ENCODE data around the gene PLA2G4D. TPM values are rescaled to one million over a fixed set of nuclear protein-coding genes. Genes with fewer than 3 reads are reported as not detected.

PLA2G4D gene
- total RNA-seq, 2 experiments from 2014 or later = not detected

- intact Hi-C loops (cut with micrococcal nuclease) = no loop called here
- DNase-seq = no peak
- H3K36me3 Mint-ChIP-seq (ENCODE audit: low read depth) = no peaks in the 10 kb centered on the region
- H3K27ac Mint-ChIP-seq = no peak overlapping the region
- H3K27me3 Mint-ChIP-seq (ENCODE audit: low read depth) = no peaks in the 10 kb centered on the region
- no peaks in the 10 kb centered on the region for H3K4me1 Mint-ChIP-seq (ENCODE audit: low read depth)
- H3K4me3 Mint-ChIP-seq = no peak overlapping the region
- H3K9me3 Mint-ChIP-seq = no peaks in the 10 kb centered on the region
- CTCF ChIA-PET = interaction anchor here (2.6 kb wide), 1 partner anchor 28 kb away, joined by 11 read pairs; no protein-coding TSS in a partner anchor
These were observed 75.8 kb downstream of the PLA2G4D start for GRCh38 chr15:42018306-42019224.

Other genes with a start within 250 kb of the PLA2G4D start
- gene SPTBN5, start 200.5 kb downstream of the PLA2G4D start, total RNA-seq = under 1 TPM; 0.17 to 0.32 TPM
- gene EHD4, start 122.0 kb downstream of the PLA2G4D start, total RNA-seq = 10 to 100 TPM; 30.1 to 31.8 TPM
- not detected for gene PLA2G4E, start 73.5 kb downstream of the PLA2G4D start, total RNA-seq
- not detected for gene PLA2G4F, start 62.1 kb upstream of the PLA2G4D start, total RNA-seq
- 10 to 100 TPM; 58.9 to 60.7 TPM for gene VPS39, start 113.7 kb upstream of the PLA2G4D start, total RNA-seq
- 10 to 100 TPM; 27.4 to 27.7 TPM for gene GANC, start 178.6 kb upstream of the PLA2G4D start, total RNA-seq
- gene TMEM87A, start 178.9 kb upstream of the PLA2G4D start, total RNA-seq = 10 to 100 TPM; 26.6 to 28.4 TPM

All from activated naive CD4-positive, alpha-beta T cell treated with anti-CD3 and anti-CD28 coated beads for 36 hours (primary cell).